GM19372 (cell line): Measurements from ENCODE around the gene COL2A1.
A peak's percentile ranks its signal among the peaks of the same experiment; 100 is the strongest.

ENCODE experiments used
- ATAC-seq: cut with Tn5 transposase; IDR thresholded peaks from one replicate; pipeline ENCODE4 v1.9.1; 2021; ENCODE audit warnings: mild to moderate bottlenecking, low read depth, moderate library complexity; ENCODE audit not compliant: unreplicated experiment

The COL2A1 gene

GRCh38 chr12:47991106-47992061 is 12.9 kb downstream of the COL2A1 start:
- ATAC-seq: no peak

GRCh38 chr12:47990351-47991105 is 13.7 kb downstream of the COL2A1 start:
- peak; percentile 99 for ATAC-seq

- no peak for ATAC-seq
These were observed 14.6 kb downstream of the COL2A1 start for GRCh38 chr12:47989666-47990065.

GRCh38 chr12:47989023-47989417 is 15.3 kb downstream of the COL2A1 start:
- ATAC-seq: no peak

GRCh38 chr12:47988073-47989022 is 15.9 kb downstream of the COL2A1 start:
- ATAC-seq: no peak

GRCh38 chr12:47987411-47988072 is 16.7 kb downstream of the COL2A1 start:
- ATAC-seq: no peak

- no peak for ATAC-seq
These were observed 17.4 kb downstream of the COL2A1 start for GRCh38 chr12:47986832-47987231.

GRCh38 chr12:47986291-47986660 is 18.0 kb downstream of the COL2A1 start:
- ATAC-seq: no peak

GRCh38 chr12:47985596-47986290 is 18.5 kb downstream of the COL2A1 start:
- no peak for ATAC-seq

GRCh38 chr12:47984331-47984801 is 19.9 kb downstream of the COL2A1 start:
- no peak for ATAC-seq

- ATAC-seq: no peak
These were observed 20.6 kb downstream of the COL2A1 start for GRCh38 chr12:47983541-47984115.

GRCh38 chr12:47982770-47983169 is 21.5 kb downstream of the COL2A1 start:
- no peak for ATAC-seq

- no peak for ATAC-seq
These were observed 22.0 kb downstream of the COL2A1 start for GRCh38 chr12:47982311-47982710.

GRCh38 chr12:47981496-47982260 is 22.6 kb downstream of the COL2A1 start:
- ATAC-seq: no peak

GRCh38 chr12:47980779-47981495 is 23.3 kb downstream of the COL2A1 start:
- no peak for ATAC-seq

GRCh38 chr12:47980197-47980596 is 24.1 kb downstream of the COL2A1 start:
- no peak for ATAC-seq

- ATAC-seq: no peak
These were observed 24.6 kb downstream of the COL2A1 start for GRCh38 chr12:47979686-47980085.
